Measurements from ENCODE around the gene PPP1R18. TPM values are rescaled to one million over a fixed set of nuclear protein-coding genes. Genes with fewer than 3 reads are reported as not detected.
"Not testable (repeated sequence)": the region's sequence is repeated elsewhere in the genome, so short reads cannot be mapped to it uniquely, and the experiment has no call there.

The PPP1R18 gene
- total and polyA plus RNA-seq, 12 donors, result 6.4 to 120 (median 41.2) TPM

DNA sequence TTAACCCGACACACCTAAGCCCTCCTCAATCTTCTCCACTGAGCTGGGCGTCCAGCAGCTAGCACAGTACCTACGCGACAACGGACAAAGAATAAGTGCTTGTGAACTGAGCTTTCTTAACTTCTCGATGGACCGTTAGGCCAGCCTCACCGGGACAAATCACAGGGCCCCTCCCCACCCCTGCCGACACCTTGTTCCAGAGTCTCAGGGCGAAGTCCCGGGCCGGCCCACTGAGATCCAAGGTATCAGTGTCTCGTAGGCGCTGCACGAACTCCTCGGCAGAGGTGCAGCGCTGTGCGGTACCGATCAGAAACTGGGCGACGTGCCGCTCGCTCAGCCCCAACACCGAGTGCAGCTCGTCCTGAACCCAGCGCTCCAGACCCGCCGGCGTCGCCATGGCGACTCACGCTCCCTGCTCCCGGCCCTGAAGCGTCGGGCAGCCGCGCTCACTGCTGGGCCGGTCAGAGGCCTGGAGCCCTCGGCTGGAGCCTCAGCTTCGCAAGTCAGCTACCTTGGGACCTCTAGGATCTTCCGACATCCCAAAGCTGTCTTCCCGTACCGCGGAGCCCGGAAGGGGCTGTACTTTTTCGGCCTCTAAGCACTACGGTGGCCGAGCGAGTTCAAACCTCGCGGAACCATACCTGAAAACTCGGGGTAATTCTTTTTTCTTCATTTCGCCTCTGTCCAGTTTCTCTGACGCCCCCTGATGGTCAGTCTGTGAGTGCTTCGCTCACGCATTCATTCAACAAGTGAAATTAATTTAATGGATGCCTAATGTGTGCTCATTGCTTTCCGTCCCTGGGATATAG, 13.8 kb downstream of the PPP1R18 start, which contains the start of gene DHX16:
TSS of gene DHX16 (minus strand) at position 562 of the 809 bp plus-strand sequence. CDS start at position 397, 165 bp downstream.
- WGBS, 4 donors, result 0 to 1% (median 0%) methylated on average over 24 to 57 of the region's 57 CpGs
- Histone ChIP-seq H3K36me3 (replicated peaks in 1 of 2) (peaks cover 0 to 49% of the 10 kb centered on the region in 2 donors), H3K4me3 (peak within 1 kb of the TSS; percentile 78 to 99 (median 90)), H3K27ac (peak within 1 kb of the TSS; percentile 37 to 88 (median 45)), H3K9me3 (replicated peaks in 1 of 3) (no peaks in the 10 kb centered on the region), H3K27me3 (no peaks in the 10 kb centered on the region), H3K4me1 (replicated peaks in 1 of 2) (peaks cover 10 to 22% of the 10 kb centered on the region in 2 donors)
- DNase-seq, result peak; percentile 96 to 99 (median 97)
- TF ChIP-seq, protein P1, sequence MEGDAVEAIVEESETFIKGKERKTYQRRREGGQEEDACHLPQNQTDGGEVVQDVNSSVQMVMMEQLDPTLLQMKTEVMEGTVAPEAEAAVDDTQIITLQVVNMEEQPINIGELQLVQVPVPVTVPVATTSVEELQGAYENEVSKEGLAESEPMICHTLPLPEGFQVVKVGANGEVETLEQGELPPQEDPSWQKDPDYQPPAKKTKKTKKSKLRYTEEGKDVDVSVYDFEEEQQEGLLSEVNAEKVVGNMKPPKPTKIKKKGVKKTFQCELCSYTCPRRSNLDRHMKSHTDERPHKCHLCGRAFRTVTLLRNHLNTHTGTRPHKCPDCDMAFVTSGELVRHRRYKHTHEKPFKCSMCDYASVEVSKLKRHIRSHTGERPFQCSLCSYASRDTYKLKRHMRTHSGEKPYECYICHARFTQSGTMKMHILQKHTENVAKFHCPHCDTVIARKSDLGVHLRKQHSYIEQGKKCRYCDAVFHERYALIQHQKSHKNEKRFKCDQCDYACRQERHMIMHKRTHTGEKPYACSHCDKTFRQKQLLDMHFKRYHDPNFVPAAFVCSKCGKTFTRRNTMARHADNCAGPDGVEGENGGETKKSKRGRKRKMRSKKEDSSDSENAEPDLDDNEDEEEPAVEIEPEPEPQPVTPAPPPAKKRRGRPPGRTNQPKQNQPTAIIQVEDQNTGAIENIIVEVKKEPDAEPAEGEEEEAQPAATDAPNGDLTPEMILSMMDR (IDR thresholded peaks at IDR 0.05), result peak; percentile 76 to 93 (median 88)
- peak in 1 of 2 donors; percentile 62 for TF ChIP-seq POLR2A (IDR thresholded peaks at IDR 0.05)
- intact Hi-C loops (cut with DNase I), result loop anchor here in 1 of 2 donors (5.0 kb wide), 1 partner anchor 45 kb away; the partner anchor contains the start of gene ATAT1

DNA sequence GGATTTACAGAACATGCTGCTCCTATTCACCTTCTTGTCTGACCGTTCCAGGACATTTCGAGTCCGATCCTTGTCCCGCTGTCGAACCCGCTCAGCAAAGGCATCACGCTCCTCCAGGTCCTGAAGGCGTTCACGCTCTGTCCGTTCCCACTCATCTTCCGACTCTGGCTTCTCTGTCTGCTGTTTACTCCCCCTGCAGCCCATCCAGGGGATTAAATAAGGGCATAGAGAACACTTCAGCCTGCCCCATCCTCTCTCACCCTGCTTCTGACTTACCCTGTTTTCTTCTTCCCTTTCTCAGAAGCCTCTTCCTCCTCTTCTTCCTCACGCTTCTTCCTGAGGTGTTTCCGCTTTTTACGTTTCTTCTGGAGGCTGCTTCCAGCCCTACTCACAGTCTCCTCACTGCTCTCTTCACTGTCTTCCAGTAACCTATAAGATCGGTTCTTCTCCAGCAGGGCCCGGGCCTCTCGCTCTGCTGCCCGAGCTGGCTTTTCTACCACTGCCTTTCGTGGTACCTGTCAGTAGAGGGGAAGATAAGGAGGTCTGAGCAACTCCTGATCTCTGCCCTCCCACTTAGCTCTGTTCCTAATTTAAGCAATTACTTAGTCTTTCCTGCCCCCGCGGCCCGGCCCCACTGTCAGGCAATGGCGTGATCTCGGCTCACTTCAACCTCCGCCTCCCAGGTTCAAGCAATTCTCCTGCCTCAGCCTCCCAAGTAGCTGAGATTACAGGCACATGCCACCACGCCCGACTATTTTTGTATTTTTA, 15.5 kb downstream of the PPP1R18 start:
- no peaks in the 10 kb centered on the region for H3K27me3 ChIP-seq
- 86 to 89% (median 88%) methylated on average over 27 of the region's 27 CpGs for WGBS, 4 donors
- no peak overlapping the region for H3K27ac ChIP-seq
- H3K4me1 ChIP-seq (replicated peaks in 1 of 2), result peaks cover 10 to 22% of the 10 kb centered on the region in 2 donors
- intact Hi-C loops (cut with DNase I), result loop anchor here in 1 of 2 donors (5.0 kb wide), 1 partner anchor 44 kb away; the partner anchor contains the start of gene ATAT1
- H3K4me3 ChIP-seq, result no peak overlapping the region
- no peaks in the 10 kb centered on the region for H3K9me3 ChIP-seq (replicated peaks in 1 of 3)
- peaks cover 0 to 49% of the 10 kb centered on the region in 2 donors for H3K36me3 ChIP-seq (replicated peaks in 1 of 2)
- no peak for TF ChIP-seq POLR2A (IDR thresholded peaks at IDR 0.05)
- TF ChIP-seq, protein P1 (IDR thresholded peaks at IDR 0.05), result peak in 2 of 6 experiments; percentile 6 to 7
- no peak for DNase-seq

DNA sequence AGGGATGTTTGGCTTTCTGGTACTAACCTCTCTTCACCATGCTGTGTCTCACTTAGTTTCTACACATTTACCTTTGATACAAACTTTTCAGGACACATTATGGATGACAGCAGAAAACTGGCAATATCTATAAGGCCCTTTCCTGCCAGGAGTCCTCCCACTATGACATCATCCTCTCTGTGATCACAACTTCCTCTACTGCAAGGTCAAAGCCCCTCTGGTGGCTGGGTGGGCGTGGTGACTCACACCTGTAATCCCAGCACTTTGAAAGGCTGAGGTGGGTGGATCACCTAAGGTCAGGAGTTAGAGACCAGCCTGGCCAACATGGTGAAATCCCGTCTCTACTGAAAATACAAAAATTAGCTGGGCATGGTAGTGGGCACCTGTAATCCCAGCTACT, 20.1 kb downstream of the PPP1R18 start:
- WGBS, 4 donors, result 60 to 75% (median 71%) methylated on average over 1 to 2 of the region's 2 CpGs

DNA sequence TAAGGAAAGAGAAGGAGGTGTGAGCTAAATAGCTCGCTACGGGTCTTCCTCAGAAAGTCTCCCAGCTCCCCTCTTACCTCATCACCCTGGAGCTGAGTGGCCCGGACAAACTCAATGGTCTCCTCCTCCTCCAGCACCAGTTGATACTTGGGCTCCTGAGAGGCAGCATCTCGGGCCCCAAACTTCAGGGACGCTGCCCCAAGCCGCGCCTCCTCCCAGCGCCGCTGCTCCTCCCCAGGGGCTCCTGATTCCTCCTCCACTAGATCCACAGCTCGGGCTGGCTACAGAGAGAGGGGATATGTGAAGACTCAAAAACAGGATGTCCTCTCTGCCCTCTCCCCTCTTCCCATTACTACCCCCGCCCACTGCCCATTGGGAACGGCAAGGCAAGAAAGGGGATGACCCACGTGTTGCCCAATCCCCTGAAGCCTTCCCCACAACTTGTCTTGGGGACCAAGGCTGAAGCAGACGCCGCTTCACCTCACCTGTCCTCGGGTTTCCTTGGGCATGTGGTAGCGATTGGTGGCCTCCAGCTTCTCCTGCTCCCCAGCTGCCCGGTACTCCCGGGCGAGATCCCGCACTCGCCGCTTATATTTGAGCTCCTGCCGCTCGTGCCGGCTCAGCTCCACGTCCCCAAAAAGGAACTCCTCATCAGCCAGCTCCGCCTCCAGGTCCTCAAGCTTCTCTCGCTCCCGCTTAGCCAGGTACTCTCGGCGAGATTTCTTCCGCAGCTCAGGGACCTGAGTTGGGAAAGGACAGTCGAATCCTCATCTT, 21.3 kb downstream of the PPP1R18 start:
- no peaks in the 10 kb centered on the region for H3K27me3 ChIP-seq
- DNase-seq, result no peak
- WGBS, 4 donors, result 92 to 95% (median 93%) methylated on average over 27 to 34 of the region's 34 CpGs
- H3K36me3 ChIP-seq (replicated peaks in 1 of 2), result peaks cover 0 to 96% of the 10 kb centered on the region in 2 donors
- intact Hi-C loops (cut with DNase I), result loop anchor here in 1 of 2 donors (10.0 kb wide), 1 partner anchor 80 kb away; no protein-coding TSS in a partner anchor
- no peak overlapping the region for H3K4me3 ChIP-seq
- no peaks in the 10 kb centered on the region for H3K9me3 ChIP-seq (replicated peaks in 1 of 3)
- no peaks in the 10 kb centered on the region for H3K4me1 ChIP-seq (replicated peaks in 1 of 2)
- TF ChIP-seq POLR2A (IDR thresholded peaks at IDR 0.05), result no peak
- TF ChIP-seq, protein P1 (IDR thresholded peaks at IDR 0.05), result no peak
- no peak overlapping the region for H3K27ac ChIP-seq

More for the DNA sequence above, 20.1 kb downstream of the PPP1R18 start:
- DNase-seq; H3K9me3 ChIP-seq (replicated peaks in 1 of 3); H3K27ac ChIP-seq; H3K4me1 ChIP-seq (replicated peaks in 1 of 2); H3K27me3 ChIP-seq; H3K4me3 ChIP-seq: not testable (repeated sequence)
- H3K36me3 ChIP-seq (replicated peaks in 1 of 2), result peaks cover 0 to 93% of the 10 kb centered on the region in 2 donors
- intact Hi-C loops (cut with DNase I), result loop anchor here in 1 of 2 donors (10.0 kb wide), 1 partner anchor 81 kb away; no protein-coding TSS in a partner anchor

DNA sequence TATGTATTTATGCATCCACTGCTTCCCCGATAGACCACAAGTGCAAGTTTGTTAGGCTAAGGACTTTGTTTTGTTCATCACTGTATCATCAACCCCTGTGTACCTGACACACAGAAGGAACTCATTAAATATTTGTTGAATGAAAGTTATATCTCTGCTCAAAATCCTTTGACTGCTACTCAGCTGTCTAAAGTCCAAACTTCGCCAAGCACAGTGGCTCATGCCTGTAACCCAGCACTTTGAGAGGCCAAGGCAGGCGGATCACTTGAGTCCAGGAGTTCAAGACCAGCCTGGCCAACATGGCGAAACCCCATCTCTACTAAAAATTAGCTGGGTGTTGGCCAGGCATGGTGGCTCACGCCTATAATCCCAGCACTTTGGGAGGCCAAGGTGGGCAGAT, 28.5 kb downstream of the PPP1R18 start:
- H3K4me3 ChIP-seq; H3K27ac ChIP-seq; DNase-seq; intact Hi-C loops (cut with DNase I); H3K9me3 ChIP-seq (replicated peaks in 1 of 3); H3K27me3 ChIP-seq; H3K4me1 ChIP-seq (replicated peaks in 1 of 2): not testable (repeated sequence)
- WGBS, 4 donors, result 94 to 95% (median 95%) methylated on average over 5 of the region's 5 CpGs
- H3K36me3 ChIP-seq (replicated peaks in 1 of 2), result peaks cover 0 to 99% of the 10 kb centered on the region in 2 donors
